ENCODE measurements around the gene FLYWCH2.

Gene FLYWCH2

DNA sequence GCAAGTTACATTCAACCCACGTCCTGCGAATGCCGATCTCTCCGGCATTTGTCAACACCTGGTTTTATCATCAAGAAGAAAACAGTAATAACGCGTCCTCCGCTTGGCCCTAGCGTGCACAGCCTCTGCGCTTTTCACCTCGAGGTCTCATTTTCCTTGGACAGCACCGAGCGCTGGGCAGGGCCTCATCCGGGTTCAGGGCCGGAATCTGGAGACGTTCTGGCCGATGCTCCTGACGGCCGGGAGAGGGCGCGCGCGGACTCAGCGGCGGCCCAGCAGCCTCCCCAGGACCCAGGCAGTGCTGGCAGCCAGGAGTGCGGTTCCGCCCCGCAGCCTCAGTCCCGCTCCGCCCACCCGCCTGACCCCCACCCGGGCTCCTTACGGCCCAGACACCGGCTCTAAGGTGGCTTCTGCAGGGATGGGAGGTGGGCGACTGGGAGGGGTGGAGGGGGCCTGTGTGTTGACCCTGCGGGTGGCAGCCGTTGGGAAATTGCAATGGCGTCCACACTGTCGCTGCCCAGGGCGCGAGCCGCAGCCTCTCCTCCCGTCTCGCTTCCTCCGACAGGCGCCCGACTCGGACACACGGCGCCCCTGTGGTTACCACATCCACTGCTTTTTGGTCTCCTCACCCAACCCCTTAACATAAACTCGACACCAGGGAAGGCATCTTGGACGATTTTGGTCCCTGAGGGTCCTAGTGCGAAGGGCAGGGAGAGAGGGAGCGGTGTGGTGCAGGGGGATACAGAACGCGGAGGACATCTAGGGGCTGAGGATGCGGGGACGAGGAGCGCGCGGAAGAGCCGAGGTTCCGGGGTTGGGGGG lies 21.3 kb downstream of the FLYWCH2 start (continued):
- no peak for TF ChIP-seq ZNF302 (tag by site-specific recombination; IDR thresholded peaks at IDR 0.05; ENCODE audit: low read depth)
- peak; percentile 68 for TF ChIP-seq ZNF366 (tag by site-specific recombination; conservative IDR thresholded peaks at IDR 0.05)
- TF ChIP-seq ZNF350 (tag by site-specific recombination; IDR thresholded peaks at IDR 0.05): no peak
- TF ChIP-seq SP2 (tag by site-specific recombination; IDR thresholded peaks at IDR 0.05): peak; percentile 70
- TF ChIP-seq ZNF843 (tag by site-specific recombination; IDR thresholded peaks at IDR 0.05): no peak
- no peak for TF ChIP-seq ZNF311 (tag by site-specific recombination; IDR thresholded peaks at IDR 0.05; ENCODE audit: borderline replicate concordance)
- no peak for TF ChIP-seq ZBTB7A (tag by site-specific recombination; IDR thresholded peaks at IDR 0.05; ENCODE audit: low read depth)
- TF ChIP-seq, protein P1, sequence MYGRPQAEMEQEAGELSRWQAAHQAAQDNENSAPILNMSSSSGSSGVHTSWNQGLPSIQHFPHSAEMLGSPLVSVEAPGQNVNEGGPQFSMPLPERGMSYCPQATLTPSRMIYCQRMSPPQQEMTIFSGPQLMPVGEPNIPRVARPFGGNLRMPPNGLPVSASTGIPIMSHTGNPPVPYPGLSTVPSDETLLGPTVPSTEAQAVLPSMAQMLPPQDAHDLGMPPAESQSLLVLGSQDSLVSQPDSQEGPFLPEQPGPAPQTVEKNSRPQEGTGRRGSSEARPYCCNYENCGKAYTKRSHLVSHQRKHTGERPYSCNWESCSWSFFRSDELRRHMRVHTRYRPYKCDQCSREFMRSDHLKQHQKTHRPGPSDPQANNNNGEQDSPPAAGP (tag by site-specific recombination; IDR thresholded peaks at IDR 0.05): peak; percentile 33; the same call in 1 of the 2 replicates
- TF ChIP-seq, protein P2, sequence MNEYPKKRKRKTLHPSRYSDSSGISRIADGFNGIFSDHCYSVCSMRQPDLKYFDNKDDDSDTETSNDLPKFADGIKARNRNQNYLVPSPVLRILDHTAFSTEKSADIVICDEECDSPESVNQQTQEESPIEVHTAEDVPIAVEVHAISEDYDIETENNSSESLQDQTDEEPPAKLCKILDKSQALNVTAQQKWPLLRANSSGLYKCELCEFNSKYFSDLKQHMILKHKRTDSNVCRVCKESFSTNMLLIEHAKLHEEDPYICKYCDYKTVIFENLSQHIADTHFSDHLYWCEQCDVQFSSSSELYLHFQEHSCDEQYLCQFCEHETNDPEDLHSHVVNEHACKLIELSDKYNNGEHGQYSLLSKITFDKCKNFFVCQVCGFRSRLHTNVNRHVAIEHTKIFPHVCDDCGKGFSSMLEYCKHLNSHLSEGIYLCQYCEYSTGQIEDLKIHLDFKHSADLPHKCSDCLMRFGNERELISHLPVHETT (tag by site-specific recombination; IDR thresholded peaks at IDR 0.05): peak; percentile 25; the same call in 1 of the 2 replicates
- TF ChIP-seq, protein P3, sequence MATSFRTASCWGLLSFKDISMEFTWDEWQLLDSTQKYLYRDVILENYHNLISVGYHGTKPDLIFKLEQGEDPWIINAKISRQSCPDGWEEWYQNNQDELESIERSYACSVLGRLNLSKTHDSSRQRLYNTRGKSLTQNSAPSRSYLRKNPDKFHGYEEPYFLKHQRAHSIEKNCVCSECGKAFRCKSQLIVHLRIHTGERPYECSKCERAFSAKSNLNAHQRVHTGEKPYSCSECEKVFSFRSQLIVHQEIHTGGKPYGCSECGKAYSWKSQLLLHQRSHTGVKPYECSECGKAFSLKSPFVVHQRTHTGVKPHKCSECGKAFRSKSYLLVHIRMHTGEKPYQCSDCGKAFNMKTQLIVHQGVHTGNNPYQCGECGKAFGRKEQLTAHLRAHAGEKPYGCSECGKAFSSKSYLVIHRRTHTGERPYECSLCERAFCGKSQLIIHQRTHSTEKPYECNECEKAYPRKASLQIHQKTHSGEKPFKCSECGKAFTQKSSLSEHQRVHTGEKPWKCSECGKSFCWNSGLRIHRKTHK (tag by site-specific recombination; IDR thresholded peaks at IDR 0.05): no peak
- TF ChIP-seq GLI4 (tag by site-specific recombination; IDR thresholded peaks at IDR 0.05): no peak
- no peak for TF ChIP-seq ZNF658 (tag by site-specific recombination; IDR thresholded peaks at IDR 0.05)
- no peak for TF ChIP-seq BCL11A (tag by site-specific recombination; IDR thresholded peaks at IDR 0.05; ENCODE audit: low read depth)
- no peak for TF ChIP-seq ZNF626 (tag by site-specific recombination; IDR thresholded peaks at IDR 0.05)
- TF ChIP-seq GLIS1 (tag by site-specific recombination; IDR thresholded peaks at IDR 0.05): peak; percentile 66
- peak; percentile 64; the same call in 1 of the 2 replicates for TF ChIP-seq KLF8 (tag by site-specific recombination; IDR thresholded peaks at IDR 0.05)
- TF ChIP-seq ZNF701 (tag by site-specific recombination; IDR thresholded peaks at IDR 0.05): no peak
- TF ChIP-seq KLF1 (tag by site-specific recombination; IDR thresholded peaks at IDR 0.05): peak; percentile 69
- TF ChIP-seq, protein P4, sequence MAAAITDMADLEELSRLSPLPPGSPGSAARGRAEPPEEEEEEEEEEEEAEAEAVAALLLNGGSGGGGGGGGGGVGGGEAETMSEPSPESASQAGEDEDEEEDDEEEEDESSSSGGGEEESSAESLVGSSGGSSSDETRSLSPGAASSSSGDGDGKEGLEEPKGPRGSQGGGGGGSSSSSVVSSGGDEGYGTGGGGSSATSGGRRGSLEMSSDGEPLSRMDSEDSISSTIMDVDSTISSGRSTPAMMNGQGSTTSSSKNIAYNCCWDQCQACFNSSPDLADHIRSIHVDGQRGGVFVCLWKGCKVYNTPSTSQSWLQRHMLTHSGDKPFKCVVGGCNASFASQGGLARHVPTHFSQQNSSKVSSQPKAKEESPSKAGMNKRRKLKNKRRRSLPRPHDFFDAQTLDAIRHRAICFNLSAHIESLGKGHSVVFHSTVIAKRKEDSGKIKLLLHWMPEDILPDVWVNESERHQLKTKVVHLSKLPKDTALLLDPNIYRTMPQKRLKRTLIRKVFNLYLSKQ (tag by site-specific recombination; IDR thresholded peaks at IDR 0.05; ENCODE audit: borderline replicate concordance): no peak
- TF ChIP-seq ZNF624 (tag by site-specific recombination; IDR thresholded peaks at IDR 0.05): no peak
- TF ChIP-seq ZEB2 (tag by site-specific recombination; IDR thresholded peaks at IDR 0.05): no peak
- no peak for TF ChIP-seq ZNF184 (tag by site-specific recombination; IDR thresholded peaks at IDR 0.05)
- TF ChIP-seq ZNF561 (tag by site-specific recombination; IDR thresholded peaks at IDR 0.05; ENCODE audit: borderline replicate concordance): no peak
- TF ChIP-seq, protein P5, sequence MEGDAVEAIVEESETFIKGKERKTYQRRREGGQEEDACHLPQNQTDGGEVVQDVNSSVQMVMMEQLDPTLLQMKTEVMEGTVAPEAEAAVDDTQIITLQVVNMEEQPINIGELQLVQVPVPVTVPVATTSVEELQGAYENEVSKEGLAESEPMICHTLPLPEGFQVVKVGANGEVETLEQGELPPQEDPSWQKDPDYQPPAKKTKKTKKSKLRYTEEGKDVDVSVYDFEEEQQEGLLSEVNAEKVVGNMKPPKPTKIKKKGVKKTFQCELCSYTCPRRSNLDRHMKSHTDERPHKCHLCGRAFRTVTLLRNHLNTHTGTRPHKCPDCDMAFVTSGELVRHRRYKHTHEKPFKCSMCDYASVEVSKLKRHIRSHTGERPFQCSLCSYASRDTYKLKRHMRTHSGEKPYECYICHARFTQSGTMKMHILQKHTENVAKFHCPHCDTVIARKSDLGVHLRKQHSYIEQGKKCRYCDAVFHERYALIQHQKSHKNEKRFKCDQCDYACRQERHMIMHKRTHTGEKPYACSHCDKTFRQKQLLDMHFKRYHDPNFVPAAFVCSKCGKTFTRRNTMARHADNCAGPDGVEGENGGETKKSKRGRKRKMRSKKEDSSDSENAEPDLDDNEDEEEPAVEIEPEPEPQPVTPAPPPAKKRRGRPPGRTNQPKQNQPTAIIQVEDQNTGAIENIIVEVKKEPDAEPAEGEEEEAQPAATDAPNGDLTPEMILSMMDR (tag by site-specific recombination; IDR thresholded peaks at IDR 0.05): peak; percentile 90
- TF ChIP-seq ZBTB8A (tag by site-specific recombination; IDR thresholded peaks at IDR 0.05): peak; percentile 65
- peak; percentile 15; the same call in 1 of the 2 replicates for TF ChIP-seq ZNF324 (tag by site-specific recombination; IDR thresholded peaks at IDR 0.05)
- TF ChIP-seq, protein P6, sequence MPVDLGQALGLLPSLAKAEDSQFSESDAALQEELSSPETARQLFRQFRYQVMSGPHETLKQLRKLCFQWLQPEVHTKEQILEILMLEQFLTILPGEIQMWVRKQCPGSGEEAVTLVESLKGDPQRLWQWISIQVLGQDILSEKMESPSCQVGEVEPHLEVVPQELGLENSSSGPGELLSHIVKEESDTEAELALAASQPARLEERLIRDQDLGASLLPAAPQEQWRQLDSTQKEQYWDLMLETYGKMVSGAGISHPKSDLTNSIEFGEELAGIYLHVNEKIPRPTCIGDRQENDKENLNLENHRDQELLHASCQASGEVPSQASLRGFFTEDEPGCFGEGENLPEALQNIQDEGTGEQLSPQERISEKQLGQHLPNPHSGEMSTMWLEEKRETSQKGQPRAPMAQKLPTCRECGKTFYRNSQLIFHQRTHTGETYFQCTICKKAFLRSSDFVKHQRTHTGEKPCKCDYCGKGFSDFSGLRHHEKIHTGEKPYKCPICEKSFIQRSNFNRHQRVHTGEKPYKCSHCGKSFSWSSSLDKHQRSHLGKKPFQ (tag by site-specific recombination; IDR thresholded peaks at IDR 0.05): 0 out of 2 replicates have a peak, but pooled peaks have one; percentile 7
- no peak for TF ChIP-seq ZNF776 (tag by site-specific recombination; IDR thresholded peaks at IDR 0.05; ENCODE audit: borderline replicate concordance)
- TF ChIP-seq KLF16 (tag by site-specific recombination; IDR thresholded peaks at IDR 0.05): peak; percentile 53; the same call in 1 of the 2 replicates
- TF ChIP-seq ZBTB48 (tag by site-specific recombination; IDR thresholded peaks at IDR 0.05): no peak; the same call in 1 of the 2 replicates
- TF ChIP-seq ZFP37 (tag by site-specific recombination; IDR thresholded peaks at IDR 0.05): peak; percentile 45; the same call in 1 of the 2 replicates

All from HEK293 (cell line).